Hepatocyte (in vitro differentiated cells): ENCODE results near the gene GPR3.

Experiments used
- CTCF ChIP-seq: fragments of 200-600 bp; sonication (generic); IDR thresholded peaks from 2 replicates; pipeline ENCODE4 v1.5.1; 2016; ENCODE audit warnings: antibody characterized with exemption, mild to moderate bottlenecking; ENCODE audit not compliant: poor library complexity
- EZH2 ChIP-seq: fragments of 200-600 bp; sonication (generic); IDR thresholded peaks from 2 replicates; pipeline ENCODE4 v1.6.1; 2016; ENCODE audit warnings: antibody characterized with exemption, mild to moderate bottlenecking, borderline replicate concordance
- EZH2phosphoT487 ChIP-seq: fragments of 200-600 bp; sonication (generic); IDR thresholded peaks from one replicate; pipeline ENCODE4 v1.6.1; 2018; ENCODE audit warnings: antibody characterized with exemption, mild to moderate bottlenecking, low read depth, moderate library complexity; ENCODE audit not compliant: unreplicated experiment, severe bottlenecking

- TF ChIP-seq CTCF (peak; percentile 17), EZH2 (no peak), EZH2phosphoT487 (no peak)
Measured at GRCh38 chr1:27392778-27393635, 585 bp downstream of the GPR3 start.
